Mucosa of stomach (tissue), 1 donor: ENCODE results near the gene ZBTB7C.

Source experiments
- H3K27me3 ChIP-seq: one replicate; pipeline ENCODE4 v1.7.0; 2013; ENCODE audit warnings: mild to moderate bottlenecking, low read length; ENCODE audit not compliant: control insufficient read depth, insufficient read depth
- H3K36me3 ChIP-seq: one replicate; pipeline ENCODE4 v1.7.0; 2013; ENCODE audit warnings: low read length; ENCODE audit not compliant: control insufficient read depth, insufficient read depth
- H3K4me1 ChIP-seq: one replicate; pipeline ENCODE4 v1.7.0; 2013; ENCODE audit warnings: mild to moderate bottlenecking, low read length; ENCODE audit not compliant: control insufficient read depth, insufficient read depth
- H3K4me3 ChIP-seq: one replicate; pipeline ENCODE4 v1.7.0; 2013; ENCODE audit warnings: low read length
- H3K9ac ChIP-seq: one replicate; pipeline ENCODE4 v1.7.0; 2013; ENCODE audit warnings: mild to moderate bottlenecking, low read length, moderate library complexity
- H3K9me3 ChIP-seq: one replicate; pipeline ENCODE4 v1.7.0; 2013; ENCODE audit warnings: mild to moderate bottlenecking, low read length, moderate library complexity; ENCODE audit not compliant: control insufficient read depth
- donor health status: Pancreatic carcinoma.

Gene ZBTB7C

GRCh38 chr18:48136051-48136826, 272.9 kb downstream of the ZBTB7C start:
- Histone ChIP-seq H3K9ac (peak overlapping the region; percentile 88), H3K4me1 (peaks cover 63% of the 10 kb centered on the region), H3K27me3 (no peaks in the 10 kb centered on the region), H3K9me3 (no peaks in the 10 kb centered on the region), H3K4me3 (peak overlapping the region; percentile 67), H3K36me3 (no peaks in the 10 kb centered on the region)

GRCh38 chr18:48135436-48135966, 273.7 kb downstream of the ZBTB7C start:
- peak overlapping the region; percentile 88 for H3K9ac ChIP-seq
- no peaks in the 10 kb centered on the region for H3K9me3 ChIP-seq
- peak overlapping the region; percentile 67 for H3K4me3 ChIP-seq
- no peaks in the 10 kb centered on the region for H3K36me3 ChIP-seq
- no peaks in the 10 kb centered on the region for H3K27me3 ChIP-seq
- H3K4me1 ChIP-seq: peaks cover 57% of the 10 kb centered on the region

- H3K27me3 ChIP-seq: no peaks in the 10 kb centered on the region
- H3K4me3 ChIP-seq: no peak overlapping the region
- H3K36me3 ChIP-seq: no peaks in the 10 kb centered on the region
- no peaks in the 10 kb centered on the region for H3K9me3 ChIP-seq
- H3K9ac ChIP-seq: peak overlapping the region; percentile 46
- H3K4me1 ChIP-seq: peaks cover 52% of the 10 kb centered on the region
Measured at GRCh38 chr18:48134609-48135008, 274.6 kb downstream of the ZBTB7C start.

- peak overlapping the region; percentile 8 for H3K9ac ChIP-seq
- peaks cover 51% of the 10 kb centered on the region for H3K4me1 ChIP-seq
- no peaks in the 10 kb centered on the region for H3K27me3 ChIP-seq
- H3K4me3 ChIP-seq: no peak overlapping the region
- H3K9me3 ChIP-seq: no peaks in the 10 kb centered on the region
- H3K36me3 ChIP-seq: no peaks in the 10 kb centered on the region
Measured at GRCh38 chr18:48133671-48134251, 275.4 kb downstream of the ZBTB7C start.

- H3K9ac ChIP-seq: peak overlapping the region; percentile 8
- H3K4me3 ChIP-seq: no peak overlapping the region
- H3K36me3 ChIP-seq: no peaks in the 10 kb centered on the region
- no peaks in the 10 kb centered on the region for H3K27me3 ChIP-seq
- H3K9me3 ChIP-seq: no peaks in the 10 kb centered on the region
- H3K4me1 ChIP-seq: peaks cover 44% of the 10 kb centered on the region
Measured at GRCh38 chr18:48132797-48133655, 276.2 kb downstream of the ZBTB7C start.

- Histone ChIP-seq H3K4me1 (peaks cover 42% of the 10 kb centered on the region), H3K27me3 (no peaks in the 10 kb centered on the region), H3K4me3 (no peak overlapping the region), H3K36me3 (no peaks in the 10 kb centered on the region), H3K9me3 (no peaks in the 10 kb centered on the region), H3K9ac (no peak overlapping the region)
Measured at GRCh38 chr18:48131042-48131441, 278.1 kb downstream of the ZBTB7C start.

GRCh38 chr18:48129621-48130082, 279.5 kb downstream of the ZBTB7C start:
- Histone ChIP-seq H3K4me3 (no peak overlapping the region), H3K36me3 (no peaks in the 10 kb centered on the region), H3K27me3 (no peaks in the 10 kb centered on the region), H3K9ac (no peak overlapping the region), H3K4me1 (peaks cover 43% of the 10 kb centered on the region), H3K9me3 (no peaks in the 10 kb centered on the region)

- Histone ChIP-seq H3K4me1 (peaks cover 47% of the 10 kb centered on the region), H3K9me3 (no peaks in the 10 kb centered on the region), H3K36me3 (no peaks in the 10 kb centered on the region), H3K27me3 (no peaks in the 10 kb centered on the region), H3K9ac (no peak overlapping the region), H3K4me3 (no peak overlapping the region)
Measured at GRCh38 chr18:48127606-48128005, 281.6 kb downstream of the ZBTB7C start.

- no peaks in the 10 kb centered on the region for H3K36me3 ChIP-seq
- no peaks in the 10 kb centered on the region for H3K27me3 ChIP-seq
- H3K9ac ChIP-seq: no peak overlapping the region
- H3K4me1 ChIP-seq: peaks cover 42% of the 10 kb centered on the region
- H3K4me3 ChIP-seq: no peak overlapping the region
- no peaks in the 10 kb centered on the region for H3K9me3 ChIP-seq
Measured at GRCh38 chr18:48126240-48126639, 282.9 kb downstream of the ZBTB7C start.

- peaks cover 2% of the 10 kb centered on the region for H3K36me3 ChIP-seq
Measured at GRCh38 chr18:48125724-48126123, 283.5 kb downstream of the ZBTB7C start.

GRCh38 chr18:48124857-48125626, 284.1 kb downstream of the ZBTB7C start:
- Histone ChIP-seq H3K9ac (no peak overlapping the region), H3K9me3 (no peaks in the 10 kb centered on the region), H3K27me3 (no peaks in the 10 kb centered on the region), H3K4me1 (peaks cover 42% of the 10 kb centered on the region), H3K36me3 (peaks cover 3% of the 10 kb centered on the region), H3K4me3 (no peak overlapping the region)

More at GRCh38 chr18:48125724-48126123, 283.5 kb downstream of the ZBTB7C start:
- Histone ChIP-seq H3K4me1 (peaks cover 42% of the 10 kb centered on the region), H3K9ac (no peak overlapping the region), H3K27me3 (no peaks in the 10 kb centered on the region), H3K9me3 (no peaks in the 10 kb centered on the region), H3K4me3 (no peak overlapping the region)
